GM04504 (cell line): Measurements from ENCODE around the gene FEM1A.

Experiments
- DNase-seq: peaks from one replicate; pipeline ENCODE4 v3.0.0-alpha.2; 2012; ENCODE audit warnings: low read depth

Gene FEM1A

DNA sequence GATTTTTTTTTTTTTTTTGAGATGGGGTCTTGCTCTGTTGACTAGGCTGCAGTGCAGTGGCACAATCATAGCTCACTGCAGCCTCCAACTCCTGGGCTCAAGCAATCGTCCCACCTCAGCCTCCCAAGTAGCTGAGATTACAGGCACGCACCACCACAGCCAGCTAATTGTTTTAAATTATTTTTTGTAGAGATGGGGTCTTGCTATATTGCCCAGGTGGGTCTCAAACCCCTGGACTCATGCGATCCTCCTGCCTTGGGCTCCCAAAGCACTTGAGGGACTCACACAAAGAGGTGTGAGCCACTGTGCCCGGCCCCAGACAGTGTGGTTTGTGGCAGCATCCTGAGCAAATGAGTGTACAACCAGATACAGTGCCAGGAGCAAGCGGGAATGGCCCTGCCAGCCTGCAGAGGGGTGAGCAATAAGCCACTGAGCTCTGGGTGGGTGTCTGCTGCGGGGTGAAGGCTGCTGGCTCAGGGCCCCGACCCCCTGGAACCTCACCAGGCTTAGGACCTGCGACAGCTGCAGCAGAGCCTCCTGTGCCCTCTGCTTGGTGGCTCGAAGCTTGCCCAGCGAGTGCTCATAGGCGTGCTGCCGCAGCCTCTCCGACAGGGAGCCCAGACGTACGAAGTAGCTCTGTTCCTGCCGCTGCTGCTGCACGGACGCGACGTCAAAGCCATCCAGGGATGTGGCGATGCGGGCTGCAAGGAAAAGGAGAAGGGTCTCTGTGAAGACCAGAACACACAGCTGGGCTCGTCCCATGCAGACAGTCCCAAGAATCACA lies 55.8 kb downstream of the FEM1A start:
- DNase-seq: no peak

DNA sequence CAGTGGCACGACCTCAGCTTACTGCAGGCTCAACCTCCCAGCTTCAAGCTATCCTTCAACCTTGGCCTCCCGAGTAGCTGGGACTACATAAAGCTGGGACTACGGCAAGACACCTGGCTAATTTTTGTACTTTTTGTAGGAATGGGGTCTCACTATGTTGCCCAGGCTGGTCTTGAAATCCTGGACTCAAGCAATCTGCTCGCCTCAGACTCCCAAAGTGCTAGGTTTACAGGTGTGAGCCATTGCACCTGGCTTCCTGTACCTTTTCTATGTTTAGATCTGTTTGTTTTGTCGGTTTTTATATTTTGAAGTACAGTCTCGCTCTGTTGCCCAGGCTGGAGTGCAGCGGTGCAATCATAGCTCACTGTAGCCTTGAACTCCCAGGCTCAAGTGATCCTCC lies 57.5 kb downstream of the FEM1A start:
- no peak for DNase-seq
